Measurements from ENCODE around the gene DSG2.

The DSG2 gene

DNA sequence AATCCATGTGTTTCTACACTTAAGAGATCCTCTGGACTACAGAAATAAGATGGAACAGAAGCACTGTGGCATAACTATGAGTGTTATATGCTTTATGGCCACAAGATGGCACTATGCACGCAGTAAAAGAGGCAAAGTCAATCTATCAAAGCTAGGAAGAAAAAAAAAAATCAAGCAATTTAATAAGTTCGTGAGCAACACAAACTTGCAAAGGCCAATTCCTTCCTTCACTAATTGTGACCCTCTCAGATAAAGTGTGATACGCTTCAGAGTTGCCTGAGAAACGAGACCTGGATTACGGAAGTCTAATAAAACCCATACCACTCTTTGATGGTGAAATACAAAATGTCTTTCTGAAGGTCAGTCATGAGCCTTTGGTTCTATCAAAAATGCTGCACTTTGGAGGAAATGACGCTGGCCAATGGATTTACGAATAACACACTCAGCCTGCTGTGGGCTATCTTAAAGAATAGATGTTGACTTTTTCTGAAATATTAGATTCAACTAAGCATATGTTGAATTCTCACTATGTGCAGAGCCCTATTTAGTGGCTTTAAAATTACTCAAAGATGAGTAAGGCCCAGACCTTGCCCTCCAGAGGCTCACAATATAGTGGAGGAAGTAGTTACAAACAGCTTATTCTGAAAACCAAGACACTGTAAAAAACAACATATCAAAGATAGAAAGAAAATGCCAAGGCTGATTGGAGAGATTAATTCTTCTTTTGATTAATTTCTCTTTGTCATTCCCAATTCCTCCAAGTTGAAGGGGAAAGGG, 58.2 kb downstream of the DSG2 start:
- peak in 1 of 2 donors; percentile 18 for DNase-seq (ENCODE audit: low read depth in 2 of 2)

DNA sequence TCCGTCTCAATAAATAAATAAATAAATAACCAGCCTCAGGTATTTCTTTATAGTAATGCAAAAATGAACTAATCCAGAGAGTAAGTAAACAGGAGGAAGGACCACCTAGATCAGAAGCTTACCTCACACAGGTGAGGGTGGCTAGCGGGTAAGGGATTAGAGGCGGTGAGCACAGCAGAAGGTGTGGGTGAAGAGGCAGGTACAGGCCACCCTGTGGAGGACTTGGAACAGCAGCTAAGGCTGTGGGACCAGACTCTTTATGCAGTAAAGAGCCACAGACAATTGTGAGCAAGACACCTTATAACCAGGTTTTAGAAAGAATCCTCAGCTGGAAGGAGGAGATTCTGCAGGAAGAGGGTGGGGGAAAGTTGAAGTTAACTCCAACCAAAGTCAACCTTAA, 59.5 kb downstream of the DSG2 start:
- no peak for DNase-seq (ENCODE audit: low read depth in 2 of 2)

DNA sequence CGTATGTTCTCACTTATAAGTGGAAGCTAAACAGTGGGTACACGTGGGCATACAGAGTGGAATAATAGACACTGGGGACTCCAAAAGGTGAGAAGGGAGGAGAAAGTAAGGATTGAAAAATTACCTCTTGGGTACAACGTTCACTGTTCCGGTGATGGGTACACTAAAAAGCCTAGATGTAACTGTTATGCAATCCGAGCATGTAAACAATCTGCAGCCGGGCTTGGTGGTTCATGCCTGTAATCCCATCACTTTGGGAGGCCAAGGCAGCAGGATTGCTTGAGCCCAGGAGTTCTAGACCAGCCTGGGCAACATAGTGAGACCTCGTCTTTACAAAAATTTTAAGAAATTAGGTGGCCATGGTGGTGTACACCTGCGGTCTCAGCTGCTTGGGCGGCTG, 60.6 kb downstream of the DSG2 start:
- DNase-seq (ENCODE audit: low read depth in 2 of 2): no peak

DNA sequence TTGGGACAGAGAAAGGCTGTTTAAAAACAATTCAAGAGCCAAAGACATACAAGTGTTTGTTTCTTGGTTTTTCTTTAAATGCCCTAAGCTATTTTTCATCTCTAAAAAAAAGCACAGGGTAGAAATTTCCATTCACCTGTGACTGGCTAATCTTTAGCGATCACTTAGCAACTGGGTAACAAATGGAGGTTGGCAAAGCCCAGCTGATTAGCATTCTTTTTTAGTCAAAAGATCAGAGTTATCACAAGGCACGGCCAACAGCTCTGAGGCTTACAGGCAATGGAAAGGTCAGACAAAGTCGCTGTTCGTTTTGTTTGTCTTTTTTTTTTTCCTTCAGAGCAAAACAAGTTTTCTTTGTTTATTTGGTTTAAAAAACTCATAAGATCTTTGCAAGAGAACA, 64.7 kb downstream of the DSG2 start:
- no peak for DNase-seq (ENCODE audit: low read depth in 2 of 2)

DNA sequence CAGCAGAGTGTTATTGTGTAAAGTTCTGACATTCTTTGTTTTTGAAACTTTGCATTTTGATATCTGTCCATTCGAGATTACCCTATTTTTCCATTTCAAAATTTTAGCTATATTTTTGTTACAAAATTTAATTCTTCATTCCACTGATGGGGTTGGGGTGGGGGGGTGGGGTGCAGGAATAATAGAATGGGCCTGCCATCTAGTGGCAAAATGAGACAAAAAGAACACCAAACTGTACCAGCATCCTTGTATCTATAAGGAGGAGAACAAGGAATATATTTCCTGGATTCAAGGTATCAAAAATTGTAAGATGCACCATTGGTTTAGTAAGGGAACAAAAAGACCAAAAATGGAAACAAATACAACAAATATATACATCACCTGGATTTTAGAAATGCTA, 65.8 kb downstream of the DSG2 start:
- no peak for DNase-seq (ENCODE audit: low read depth in 2 of 2)

DNA sequence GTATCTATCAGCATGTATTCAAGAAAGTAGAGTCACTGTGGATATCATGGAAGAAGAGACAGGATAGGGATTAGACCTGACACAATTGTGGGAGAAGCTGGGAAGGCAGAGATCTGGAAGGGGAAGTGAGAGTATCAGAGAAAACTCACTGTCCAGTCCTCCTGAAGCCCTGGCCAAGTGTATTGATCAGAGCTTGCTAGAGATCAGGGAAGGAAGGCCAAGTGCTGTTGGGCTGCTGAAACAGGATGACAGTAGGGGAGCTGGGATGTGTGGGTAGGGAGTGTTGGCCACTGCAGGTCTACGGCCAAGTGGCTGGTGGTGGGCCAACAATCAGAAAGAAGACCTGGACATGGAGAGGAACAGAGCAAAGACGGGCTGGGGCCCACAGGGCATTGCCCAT, 67.4 kb downstream of the DSG2 start:
- no peak for DNase-seq (ENCODE audit: low read depth in 2 of 2)

DNA sequence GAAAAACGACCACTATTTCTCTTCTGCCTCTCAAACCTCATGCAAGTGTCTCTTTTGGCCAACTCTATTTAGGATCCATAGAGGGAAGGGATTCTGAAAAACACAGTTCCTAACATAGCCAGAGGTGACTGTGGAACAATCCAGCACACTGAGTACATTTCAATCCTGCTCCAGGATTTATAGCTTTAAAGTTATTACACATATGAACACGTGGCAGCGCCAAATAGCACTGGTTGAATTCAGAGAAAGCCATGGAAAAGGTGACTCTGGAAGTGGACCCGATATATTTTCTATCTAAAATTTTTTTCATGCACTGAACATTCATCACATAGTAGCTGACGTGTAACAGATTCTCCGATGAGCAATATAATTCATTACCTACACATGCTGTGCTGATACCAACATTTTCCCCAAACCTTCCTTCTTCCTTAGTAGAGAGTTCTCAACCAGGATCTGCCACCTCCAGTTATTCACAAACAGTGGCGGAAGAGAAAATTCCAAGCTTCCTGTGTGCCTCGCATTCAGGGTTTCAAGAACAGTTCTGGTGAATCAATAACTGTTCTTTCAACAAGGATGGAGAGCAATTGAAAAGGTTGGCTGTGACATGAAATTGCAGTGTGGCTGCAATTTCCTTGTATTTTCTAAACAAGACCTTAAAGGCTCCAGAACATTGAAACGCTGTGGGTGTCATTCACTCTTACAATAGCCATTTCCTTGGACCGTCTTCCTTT, 68.0 kb downstream of the DSG2 start:
- DNase-seq (ENCODE audit: low read depth in 2 of 2): no peak

DNA sequence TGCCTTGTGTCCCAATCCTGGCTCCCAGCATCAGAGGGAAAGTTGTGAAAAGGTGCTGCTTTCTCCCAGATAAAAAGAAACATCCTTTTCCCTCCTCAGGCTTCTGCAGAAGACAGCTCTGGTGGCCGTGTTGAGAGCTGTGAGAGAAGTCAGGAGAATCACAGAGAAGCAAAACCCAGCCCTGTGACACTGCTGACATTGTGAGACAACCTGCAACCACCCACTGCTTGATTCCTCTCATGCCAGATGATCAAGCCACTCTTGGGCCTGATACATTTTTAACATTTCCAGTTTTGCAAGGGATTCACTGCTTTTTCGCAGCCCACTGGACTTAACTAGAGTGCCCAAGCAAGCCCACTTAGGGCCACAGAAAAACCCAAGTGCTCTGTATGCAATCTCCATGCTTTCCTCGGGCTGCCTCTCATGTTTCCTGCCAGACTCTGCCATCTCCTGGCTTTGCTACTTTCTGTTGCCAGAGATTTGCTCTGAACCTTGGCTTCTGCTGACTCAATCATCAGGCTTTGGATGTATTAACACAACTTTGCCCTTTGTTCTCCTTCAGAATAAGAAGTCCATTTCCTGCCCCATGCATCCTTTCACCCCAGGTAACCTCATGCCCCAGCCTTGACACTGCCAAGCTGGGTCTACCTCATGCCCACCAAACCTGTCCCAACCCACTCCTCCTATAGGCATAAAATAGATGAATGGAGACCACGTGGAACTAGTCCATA, 68.8 kb downstream of the DSG2 start:
- DNase-seq (ENCODE audit: low read depth in 2 of 2): no peak

DNA sequence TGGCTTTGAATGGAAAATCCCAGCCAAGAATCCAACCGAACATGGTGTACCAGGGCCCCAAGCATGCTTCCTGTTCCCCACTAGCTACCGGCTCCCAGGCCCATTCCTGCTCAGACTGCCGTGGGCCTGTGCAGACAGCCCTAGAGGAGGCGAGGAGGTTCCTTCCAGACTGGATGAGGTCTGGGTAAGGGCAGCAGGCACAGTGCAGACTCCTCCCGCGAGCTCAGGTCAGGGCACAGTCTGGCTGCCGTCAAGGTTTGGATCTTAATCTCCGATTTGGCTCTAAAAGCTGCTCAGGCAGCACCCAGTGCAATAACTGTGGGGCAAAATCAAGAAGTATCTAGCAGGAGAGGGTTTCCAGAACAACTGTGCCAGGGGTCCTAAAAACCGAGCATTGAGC, 74.4 kb downstream of the DSG2 start:
- DNase-seq (ENCODE audit: low read depth in 2 of 2): no peak

DNA sequence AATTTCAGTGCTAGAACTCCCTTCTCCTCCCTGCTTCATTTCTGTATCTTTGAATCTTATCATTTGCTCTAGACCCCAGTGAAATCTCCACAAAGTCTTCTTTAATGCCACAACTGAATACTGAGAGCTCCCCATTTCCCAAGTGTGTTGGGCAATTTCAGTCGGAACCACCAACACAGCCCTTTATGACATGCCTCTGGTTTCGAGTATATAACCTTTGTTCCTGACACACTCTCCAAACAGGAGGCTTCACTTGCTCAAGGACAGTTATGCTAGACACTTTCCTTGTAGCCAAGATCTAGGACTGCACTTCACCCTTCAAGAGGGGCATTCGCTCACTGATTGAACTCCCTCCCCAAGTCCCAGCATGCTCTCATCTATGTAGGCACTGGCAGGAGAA, 75.1 kb downstream of the DSG2 start:
- DNase-seq (ENCODE audit: low read depth in 2 of 2): no peak

DNA sequence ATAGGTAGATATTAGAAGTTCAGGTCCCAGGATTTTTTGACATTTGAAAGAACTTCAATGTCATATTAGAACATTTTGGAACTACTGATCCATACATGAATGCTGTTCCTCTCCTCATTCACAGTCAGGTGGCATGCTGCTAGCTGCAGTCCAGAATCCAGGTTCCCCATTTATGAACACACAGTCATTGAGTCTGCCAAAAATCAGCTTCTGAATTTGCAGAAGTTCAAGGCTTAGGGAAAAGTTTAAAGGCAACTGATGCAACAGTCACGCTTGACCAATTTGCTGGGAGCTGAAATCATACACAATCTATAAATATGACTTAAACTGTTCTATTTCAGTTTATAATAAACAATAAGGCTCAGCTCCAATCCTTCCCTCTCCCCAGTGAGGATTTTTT, 76.4 kb downstream of the DSG2 start:
- no peak for DNase-seq (ENCODE audit: low read depth in 2 of 2)

DNA sequence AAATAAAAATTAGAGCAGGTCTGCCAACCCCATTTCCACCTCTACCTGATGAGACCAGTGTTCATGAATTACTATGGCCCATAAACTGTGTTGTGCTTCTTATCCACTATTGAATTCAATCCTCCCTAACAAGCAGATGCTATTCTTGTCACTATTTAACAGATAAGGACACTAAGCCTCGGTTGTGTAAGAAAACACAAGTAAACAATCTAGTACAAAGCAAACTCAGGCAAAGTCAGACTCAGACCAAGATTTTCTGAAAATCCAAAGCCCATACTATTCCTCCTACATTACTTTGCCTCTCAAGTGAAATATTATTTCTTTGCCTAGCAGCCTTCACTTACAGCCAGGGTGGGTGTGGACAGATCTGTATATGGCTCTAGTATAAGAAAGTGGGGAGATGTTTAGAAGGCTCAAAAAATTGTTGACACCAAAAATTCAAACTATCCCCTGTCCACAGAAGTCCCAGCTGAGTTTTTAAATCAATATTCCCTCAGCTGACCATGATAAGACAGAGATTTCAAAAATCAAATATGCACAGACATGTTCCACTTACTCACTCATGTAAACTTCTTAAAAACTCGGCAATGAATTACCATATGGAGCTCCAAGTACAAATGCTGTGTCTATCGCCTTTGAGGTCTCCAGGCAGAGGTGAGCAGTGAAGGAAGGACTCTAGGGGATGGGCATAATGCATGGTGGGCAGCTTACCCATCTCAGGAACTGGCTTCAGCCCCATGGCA, 77.7 kb downstream of the DSG2 start:
- DNase-seq (ENCODE audit: low read depth in 2 of 2): no peak

DNA sequence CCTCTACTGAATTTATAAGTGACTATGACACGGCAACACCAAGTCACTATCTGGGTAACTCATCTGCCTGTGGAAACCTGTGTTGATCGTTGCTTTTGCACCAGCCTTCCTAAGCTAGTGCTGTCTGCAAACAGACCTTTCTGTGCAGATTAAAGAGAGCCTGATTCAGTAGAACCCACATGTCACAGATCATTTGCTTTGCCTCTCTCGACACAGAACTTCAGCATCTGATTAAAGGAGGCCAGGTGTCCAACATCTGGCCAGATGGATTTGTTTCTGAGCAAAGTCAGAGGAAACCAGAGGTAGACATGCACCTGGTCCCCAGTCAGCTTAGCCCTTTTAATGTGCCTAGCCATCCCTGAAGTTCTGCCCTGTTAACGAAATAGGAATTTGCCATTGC, 78.7 kb downstream of the DSG2 start:
- DNase-seq (ENCODE audit: low read depth in 2 of 2): no peak

DNA sequence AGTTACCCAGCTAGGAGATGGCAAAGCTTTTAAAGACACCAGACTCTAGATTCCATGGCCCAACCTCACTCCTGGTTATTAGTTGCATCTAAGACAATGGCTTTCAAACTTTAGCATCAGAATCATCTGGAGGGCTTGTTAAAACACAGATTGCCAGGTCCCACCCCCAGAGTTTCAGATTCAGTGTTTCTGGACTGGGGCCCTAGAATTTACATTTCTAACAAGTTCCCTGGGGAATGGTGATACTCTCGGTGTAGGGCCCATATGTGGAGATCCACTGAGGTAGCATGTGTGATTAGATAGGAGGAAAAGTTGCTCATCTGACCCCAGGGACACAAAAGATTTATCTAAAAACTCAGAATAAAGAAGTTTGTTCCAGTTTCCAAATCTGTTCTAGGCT, 79.2 kb downstream of the DSG2 start:
- DNase-seq (ENCODE audit: low read depth in 2 of 2): no peak

DNA sequence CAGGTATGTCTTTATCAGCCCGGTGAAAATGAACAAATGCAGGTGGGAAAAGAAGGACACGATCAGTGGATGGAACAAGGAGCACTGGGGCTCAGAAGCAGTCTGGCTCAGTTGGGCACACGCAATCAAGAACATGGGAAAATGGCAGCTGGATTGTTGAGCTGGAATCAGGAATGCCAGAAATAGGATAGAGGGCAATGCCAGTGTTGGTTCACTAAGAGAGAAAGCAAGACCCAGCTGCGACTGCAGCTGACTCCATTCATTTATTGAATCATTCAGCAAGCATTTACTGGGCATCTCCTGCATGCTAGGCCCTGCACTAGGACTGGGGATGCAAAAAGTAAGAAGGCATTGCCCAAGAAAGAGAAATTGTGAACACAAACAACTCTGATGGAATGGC, 80.1 kb downstream of the DSG2 start:
- no peak for DNase-seq (ENCODE audit: low read depth in 2 of 2)

DNA sequence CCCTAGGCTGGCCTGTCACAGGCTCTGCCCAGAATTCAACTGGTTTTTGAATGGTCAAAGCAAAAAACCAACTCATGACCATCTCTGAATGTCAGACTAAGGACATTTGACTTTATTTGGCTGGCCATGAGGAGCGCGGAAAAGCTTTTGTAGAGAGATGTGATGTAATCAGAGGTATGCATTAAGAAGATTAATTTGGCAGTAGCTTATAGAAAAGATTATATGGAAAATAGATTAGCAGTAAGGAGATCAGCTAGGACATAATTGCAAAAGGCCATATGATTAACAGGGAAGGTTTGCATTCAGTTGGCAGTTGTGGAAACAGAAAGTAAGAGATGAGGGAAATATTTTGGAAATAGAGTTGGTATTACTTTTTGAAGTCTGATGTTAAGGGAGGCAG, 81.4 kb downstream of the DSG2 start:
- no peak for DNase-seq (ENCODE audit: low read depth in 2 of 2)

DNA sequence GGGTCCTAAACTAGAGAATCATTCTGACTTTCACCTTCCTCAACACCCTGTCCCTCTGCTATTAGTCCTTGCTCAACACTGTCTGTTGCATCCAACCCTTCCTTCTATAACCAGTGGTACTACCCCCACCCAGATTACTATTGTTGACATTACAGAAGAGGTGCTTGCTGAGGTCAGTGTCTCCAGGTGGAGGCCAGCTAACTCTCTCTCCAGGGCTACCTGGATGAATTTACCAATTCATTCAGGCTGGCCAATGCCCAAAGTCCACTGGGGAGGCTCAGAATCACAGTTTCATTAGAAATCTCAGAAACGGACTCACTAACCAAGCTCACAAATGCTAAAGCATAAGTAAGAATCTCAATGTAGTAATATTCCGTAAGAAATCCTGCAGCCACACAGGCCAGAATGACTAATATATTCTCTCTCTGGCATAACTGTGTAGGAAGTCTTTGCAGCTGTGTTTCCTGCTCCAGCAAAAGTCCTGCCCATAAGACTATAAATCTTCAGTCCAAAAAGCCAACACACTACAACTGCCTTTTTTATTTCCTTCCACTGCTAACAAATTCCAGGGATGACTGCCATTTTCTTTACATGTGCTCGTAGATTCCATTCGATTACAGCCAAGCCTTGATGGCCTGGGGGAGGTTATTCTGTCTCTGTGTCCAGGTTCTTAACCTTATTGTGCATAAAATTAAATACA, 83.7 kb downstream of the DSG2 start:
- DNase-seq (ENCODE audit: low read depth in 2 of 2): no peak

DNA sequence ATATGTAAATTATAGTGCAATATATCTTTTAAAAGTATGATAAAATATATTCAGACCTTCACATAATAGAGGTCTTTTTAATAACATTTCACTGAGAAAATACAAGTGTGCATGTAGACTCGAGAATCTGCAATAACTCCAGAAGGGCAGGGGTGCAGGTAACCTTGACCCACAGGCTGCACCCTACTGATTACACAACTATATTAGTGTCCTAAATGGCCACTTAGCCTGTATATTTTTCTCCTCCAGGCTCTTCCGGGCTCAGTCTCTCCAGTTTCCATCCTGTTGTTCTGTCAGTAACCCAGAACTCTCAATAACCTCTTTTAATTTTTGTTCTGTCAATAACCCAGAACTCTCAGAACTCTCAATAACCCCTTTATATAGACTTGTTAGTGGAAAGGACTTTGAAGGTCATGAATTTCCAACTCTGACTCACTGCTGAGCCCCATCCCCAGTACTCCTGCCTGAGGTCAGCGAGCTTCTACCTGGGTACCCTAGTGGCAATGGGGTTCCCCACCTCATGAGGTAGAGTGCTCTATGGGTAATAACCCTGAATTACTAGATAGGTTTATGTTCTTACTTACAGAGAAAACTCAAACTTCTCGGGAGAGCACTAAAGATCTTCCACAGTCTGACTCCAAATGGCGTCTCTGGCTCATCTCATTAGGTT, 85.3 kb downstream of the DSG2 start:
- no peak for DNase-seq (ENCODE audit: low read depth in 2 of 2)

DNA sequence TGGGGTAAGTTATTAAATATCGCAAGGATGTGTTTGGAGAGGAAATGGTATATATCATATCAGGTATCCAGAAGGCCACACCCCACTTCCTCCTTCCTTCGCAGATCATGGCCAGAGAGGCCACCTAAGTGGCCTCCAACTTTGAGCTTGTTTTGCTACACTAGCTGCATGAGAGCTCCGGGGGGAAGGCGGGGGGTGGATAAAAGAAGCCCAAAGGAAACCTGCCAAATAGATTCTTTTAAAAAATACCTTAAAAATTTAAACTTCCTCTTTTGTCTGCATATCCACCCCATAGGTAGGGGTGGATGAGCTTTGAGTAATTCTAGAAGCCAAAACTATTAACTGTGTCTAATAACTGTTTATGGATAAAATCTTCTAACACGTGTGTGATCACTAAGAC, 88.0 kb downstream of the DSG2 start:
- no peak for DNase-seq (ENCODE audit: low read depth in 2 of 2)

DNA sequence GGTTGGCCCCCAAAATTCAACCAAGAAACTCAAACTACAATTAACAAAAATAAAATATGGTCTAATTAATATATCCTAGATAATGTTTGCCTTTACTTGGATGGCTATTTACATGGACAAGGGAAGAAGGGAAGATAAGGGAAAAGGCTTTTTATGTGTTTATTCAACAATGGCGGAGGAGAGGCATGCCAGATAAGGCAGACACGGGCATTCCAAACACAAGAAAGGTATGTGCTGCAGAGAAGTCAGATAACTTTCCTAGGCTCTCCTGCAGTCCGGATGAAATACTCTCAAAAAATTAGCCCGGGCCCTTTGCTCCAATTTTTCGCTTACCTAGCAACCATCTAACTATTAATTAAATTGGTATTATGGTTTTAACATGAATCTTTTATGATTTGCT, 88.6 kb downstream of the DSG2 start:
- DNase-seq (ENCODE audit: low read depth in 2 of 2): no peak

DNA sequence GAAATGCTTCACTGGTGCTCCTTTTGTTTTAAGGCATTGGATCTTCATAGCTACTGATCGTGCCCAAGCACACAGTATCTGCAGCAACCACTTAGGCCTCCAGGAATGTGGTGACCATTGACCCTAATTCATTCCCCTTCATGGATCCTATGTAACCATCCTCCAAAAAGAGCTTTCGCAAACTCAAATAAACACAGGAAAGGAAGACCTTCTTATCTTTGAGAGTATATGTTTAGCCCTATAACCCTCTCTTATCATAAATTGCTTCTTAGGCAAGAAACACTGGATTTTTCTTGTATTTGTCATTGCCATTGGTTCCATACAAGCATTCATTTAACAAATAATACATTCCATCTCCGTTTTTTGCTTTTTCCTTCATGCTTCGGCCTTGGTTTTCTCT, 89.6 kb downstream of the DSG2 start:
- no peak for DNase-seq (ENCODE audit: low read depth in 2 of 2)
